ENCODE measurements around the gene ZNF497. TPM values are rescaled to one million over a fixed set of nuclear protein-coding genes. Genes with fewer than 3 reads are reported as not detected.

ZNF497 gene
- total and polyA plus RNA-seq, 10 of the 15 experiments (the other 5 are each of a cell fraction or from before 2014, with no cell fraction given): 0.09 to 0.82 (median 0.28) TPM

DNA sequence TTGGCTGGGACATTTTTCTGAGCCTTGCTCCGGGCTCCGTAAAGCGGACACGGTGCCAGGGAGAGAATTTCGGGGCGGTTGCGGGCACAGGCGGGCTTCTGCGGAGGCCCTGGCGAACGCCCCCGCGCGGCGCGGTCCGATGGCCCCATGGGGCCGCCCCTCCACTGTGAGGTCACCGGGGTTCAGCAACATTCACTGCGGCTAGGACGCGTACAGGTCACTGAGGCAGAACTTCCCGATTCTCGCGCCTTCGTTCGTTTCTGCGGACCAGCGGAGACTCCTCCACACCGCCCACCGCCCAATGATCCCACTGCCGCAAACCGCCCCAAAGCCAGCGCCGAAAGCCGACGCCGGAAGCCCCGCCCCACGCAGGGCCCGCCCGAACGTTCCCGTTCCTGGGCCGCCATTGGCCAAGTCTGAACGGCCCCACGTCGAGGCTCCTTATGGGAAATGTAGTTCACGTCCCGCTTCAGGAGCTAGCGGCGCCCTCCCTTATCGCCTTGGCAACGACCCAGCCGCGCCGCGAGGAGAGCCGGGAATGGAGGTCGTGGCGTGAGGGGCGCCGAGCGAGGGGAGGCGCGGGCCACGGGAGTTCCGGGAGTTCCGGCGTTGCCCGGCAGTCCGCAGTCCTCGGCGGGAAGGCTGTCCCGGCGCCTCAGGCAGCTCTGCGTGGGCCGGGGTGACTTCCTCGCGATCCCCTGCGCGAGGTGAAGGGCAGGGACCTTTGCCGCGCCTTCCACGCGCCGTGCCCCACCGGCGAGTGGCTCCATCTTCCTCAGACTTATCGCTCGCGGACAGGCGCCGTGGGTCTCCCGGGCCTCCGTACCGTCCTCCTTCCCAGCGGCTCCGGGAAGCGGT lies 45.8 kb upstream of the ZNF497 start, which contains the start of gene ZNF584 (continued):
- TF ChIP-seq, protein P1, sequence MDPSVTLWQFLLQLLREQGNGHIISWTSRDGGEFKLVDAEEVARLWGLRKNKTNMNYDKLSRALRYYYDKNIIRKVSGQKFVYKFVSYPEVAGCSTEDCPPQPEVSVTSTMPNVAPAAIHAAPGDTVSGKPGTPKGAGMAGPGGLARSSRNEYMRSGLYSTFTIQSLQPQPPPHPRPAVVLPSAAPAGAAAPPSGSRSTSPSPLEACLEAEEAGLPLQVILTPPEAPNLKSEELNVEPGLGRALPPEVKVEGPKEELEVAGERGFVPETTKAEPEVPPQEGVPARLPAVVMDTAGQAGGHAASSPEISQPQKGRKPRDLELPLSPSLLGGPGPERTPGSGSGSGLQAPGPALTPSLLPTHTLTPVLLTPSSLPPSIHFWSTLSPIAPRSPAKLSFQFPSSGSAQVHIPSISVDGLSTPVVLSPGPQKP (IDR thresholded peaks at IDR 0.05; ENCODE audit: low read depth, low read length): peak; percentile 53; the same call in 1 of the 2 replicates
- TF ChIP-seq, protein P2, sequence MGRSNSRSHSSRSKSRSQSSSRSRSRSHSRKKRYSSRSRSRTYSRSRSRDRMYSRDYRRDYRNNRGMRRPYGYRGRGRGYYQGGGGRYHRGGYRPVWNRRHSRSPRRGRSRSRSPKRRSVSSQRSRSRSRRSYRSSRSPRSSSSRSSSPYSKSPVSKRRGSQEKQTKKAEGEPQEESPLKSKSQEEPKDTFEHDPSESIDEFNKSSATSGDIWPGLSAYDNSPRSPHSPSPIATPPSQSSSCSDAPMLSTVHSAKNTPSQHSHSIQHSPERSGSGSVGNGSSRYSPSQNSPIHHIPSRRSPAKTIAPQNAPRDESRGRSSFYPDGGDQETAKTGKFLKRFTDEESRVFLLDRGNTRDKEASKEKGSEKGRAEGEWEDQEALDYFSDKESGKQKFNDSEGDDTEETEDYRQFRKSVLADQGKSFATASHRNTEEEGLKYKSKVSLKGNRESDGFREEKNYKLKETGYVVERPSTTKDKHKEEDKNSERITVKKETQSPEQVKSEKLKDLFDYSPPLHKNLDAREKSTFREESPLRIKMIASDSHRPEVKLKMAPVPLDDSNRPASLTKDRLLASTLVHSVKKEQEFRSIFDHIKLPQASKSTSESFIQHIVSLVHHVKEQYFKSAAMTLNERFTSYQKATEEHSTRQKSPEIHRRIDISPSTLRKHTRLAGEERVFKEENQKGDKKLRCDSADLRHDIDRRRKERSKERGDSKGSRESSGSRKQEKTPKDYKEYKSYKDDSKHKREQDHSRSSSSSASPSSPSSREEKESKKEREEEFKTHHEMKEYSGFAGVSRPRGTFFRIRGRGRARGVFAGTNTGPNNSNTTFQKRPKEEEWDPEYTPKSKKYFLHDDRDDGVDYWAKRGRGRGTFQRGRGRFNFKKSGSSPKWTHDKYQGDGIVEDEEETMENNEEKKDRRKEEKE (IDR thresholded peaks at IDR 0.05): no peak
- TF ChIP-seq MEF2B (IDR thresholded peaks at IDR 0.05; ENCODE audit: partially characterized antibody, poor library complexity, severe bottlenecking) (peak; percentile 89), NBN (IDR thresholded peaks at IDR 0.05) (peak; percentile 65), KLF5 (IDR thresholded peaks at IDR 0.05; ENCODE audit: partially characterized antibody) (no peak), PML (IDR thresholded peaks at IDR 0.05; ENCODE audit: low read length) (no peak; the same call in 1 of the 2 replicates), EZH2 (IDR thresholded peaks at IDR 0.05; ENCODE audit: borderline replicate concordance, control insufficient read depth, low read depth, low read length) (no peak), BCL11A (IDR thresholded peaks at IDR 0.05; ENCODE audit: low read depth, low read length) (no peak), EED (IDR thresholded peaks at IDR 0.05; ENCODE audit: low read depth) (no peak), CHD1 (IDR thresholded peaks at IDR 0.05; ENCODE audit: low read depth, low read length) (no peak)

Data from GM12878 (cell line).